ENCODE results near the gene TKFC. TPM values are rescaled to one million over a fixed set of nuclear protein-coding genes. Genes with fewer than 3 reads are reported as not detected.
"Not testable (repeated sequence)": the region's sequence is repeated elsewhere in the genome, so short reads cannot be mapped to it uniquely, and the experiment has no call there.

Gene TKFC
- total RNA-seq, 1 experiment from 2014 or later, result 15.1 TPM

- no peak for DNase-seq (ENCODE audit: low spot score)
Observed at GRCh38 chr11:61368646-61369045, 35.6 kb downstream of the TKFC start.

- DNase-seq (ENCODE audit: low spot score), result no peak
Observed at GRCh38 chr11:61369372-61370348, 36.6 kb downstream of the TKFC start.

- no peak for DNase-seq (ENCODE audit: low spot score)
Observed at GRCh38 chr11:61370349-61371005, 37.4 kb downstream of the TKFC start.

DNA sequence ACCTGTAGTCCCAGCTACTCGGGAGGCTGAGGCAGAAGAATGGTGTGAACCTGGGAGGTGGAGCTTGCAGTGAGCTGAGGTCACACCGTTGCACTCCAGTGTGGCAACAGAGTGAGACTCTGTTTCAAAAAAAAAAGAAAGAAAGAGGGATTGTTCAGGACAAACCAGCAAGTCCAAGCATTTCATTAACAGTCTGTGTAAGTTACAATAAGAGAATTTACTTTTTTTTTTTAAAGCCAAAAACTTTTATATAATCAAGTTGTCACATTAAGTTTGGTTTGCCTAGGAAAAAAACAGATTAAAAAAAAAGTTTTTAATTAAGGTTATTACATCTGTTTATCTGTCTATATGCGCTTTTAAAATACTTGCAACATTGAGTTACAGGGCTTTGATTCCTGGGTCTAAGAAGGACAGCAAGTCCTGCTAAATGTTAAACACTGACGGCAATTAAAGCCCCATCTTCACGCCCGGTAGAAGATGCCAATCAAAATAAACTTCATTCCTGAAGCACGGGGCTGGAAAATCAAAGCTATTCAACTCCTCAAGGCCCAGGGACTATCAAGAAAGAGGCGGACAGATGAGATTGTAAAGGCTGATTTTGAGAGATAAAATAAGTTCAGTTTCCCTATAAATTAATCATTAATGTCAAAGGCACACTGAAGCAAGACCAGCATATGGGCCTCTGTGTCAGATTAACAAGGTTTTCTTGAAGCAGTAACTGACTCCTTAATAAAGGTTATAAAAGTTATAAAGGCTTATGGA, 39.8 kb downstream of the TKFC start:
- no peak for DNase-seq (ENCODE audit: low spot score)

DNA sequence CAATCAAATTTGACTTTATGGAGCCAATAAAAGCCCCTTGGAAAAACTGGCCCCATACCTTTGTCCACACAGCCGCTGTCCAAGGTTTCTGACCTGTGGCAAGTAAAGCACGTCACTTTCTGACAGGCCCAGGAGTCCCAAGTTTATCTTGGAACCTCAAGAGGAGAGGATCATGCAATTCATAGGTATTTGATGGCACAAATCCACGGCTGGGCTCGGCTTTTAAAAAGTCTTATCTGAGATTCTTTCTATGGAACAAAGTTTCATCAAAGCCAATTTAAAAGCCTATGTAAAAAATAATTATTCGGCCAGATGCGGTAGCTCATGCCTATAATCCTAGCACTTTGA, 42.7 kb downstream of the TKFC start:
- DNase-seq (ENCODE audit: low spot score), result no peak

- no peak for DNase-seq (ENCODE audit: low spot score)
Observed at GRCh38 chr11:61377461-61378160, 44.6 kb downstream of the TKFC start.

GRCh38 chr11:61378713-61379313, 45.8 kb downstream of the TKFC start:
- DNase-seq (ENCODE audit: low spot score), result peak; percentile 75

- no peak for DNase-seq (ENCODE audit: low spot score)
Observed at GRCh38 chr11:61380884-61381283, 47.9 kb downstream of the TKFC start.

DNA sequence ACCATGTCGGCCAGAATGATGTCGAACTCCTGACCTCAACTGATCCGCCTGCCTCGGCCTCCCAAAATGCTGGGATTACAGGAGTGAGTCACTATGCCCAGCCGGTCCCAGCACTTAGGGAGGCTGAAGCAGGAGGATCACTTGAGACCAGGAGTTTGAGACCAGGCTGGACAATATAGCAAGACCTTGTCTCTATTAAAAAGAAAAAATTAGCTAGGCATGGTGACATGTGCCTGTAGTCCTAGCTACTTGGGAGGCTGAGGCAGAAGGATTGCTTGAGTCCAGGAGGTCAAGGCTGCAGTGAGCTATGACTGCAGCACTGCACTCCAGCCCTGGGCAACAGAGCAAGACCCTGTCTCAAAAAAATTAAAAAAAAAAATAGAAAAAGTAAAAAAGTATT, 50.8 kb downstream of the TKFC start:
- DNase-seq (ENCODE audit: low spot score), result not testable (repeated sequence)

DNA sequence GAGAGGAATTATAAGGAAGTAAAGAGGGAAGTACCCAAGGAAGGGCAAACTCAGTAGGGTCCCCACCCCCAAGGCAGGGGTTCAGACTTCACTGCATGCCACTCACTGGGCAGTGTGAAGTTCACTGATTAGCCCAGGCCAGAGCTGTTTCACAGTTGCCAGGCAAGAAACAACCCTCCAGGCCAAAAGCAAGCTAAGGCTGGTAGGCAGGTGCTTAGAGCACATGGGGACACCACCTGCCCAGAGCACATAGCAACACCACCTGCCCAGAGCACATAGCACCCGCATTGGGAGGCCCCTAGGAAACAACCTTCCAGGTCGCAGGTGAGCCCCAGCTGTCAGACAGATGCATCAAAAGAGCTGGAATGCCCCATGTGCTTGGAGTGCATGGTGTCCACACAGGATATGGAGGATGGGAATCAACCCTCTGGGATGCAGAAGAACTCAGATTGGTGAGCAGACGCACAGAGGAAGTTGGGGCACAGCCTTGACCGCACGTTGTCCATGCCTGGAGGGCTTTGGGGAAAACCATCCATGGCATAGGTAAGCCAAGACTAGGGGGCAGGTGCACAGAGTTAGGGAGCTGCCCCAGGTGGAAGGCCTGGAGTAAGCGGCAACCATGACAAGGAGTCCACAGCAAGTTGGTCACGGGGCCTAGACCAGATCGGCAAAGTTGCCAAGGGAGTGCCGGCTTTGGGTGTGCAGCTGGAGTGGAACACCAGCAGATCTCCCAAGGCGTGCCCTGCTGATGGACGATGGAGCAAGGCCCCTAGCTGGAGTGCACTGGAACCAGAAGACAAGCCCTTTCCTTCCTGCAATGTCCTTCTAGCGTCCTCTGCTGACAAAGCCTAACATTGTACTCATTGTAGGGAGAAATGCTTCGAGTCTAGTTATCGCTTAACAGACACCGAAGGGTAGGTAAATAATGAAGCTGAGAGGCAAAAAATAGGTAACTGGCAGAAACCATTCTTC, 51.5 kb downstream of the TKFC start:
- no peak for DNase-seq (ENCODE audit: low spot score)

- DNase-seq (ENCODE audit: low spot score), result no peak
Observed at GRCh38 chr11:61390161-61390560, 57.1 kb downstream of the TKFC start.

GRCh38 chr11:61392981-61393595, 60.1 kb downstream of the TKFC start:
- no peak for DNase-seq (ENCODE audit: low spot score)

Other genes with a start within 250 kb of the TKFC start
- not detected in 2 replicates for gene CD5, start 230.7 kb upstream of the TKFC start, total RNA-seq (2014; rRNA removed; shearing (Covaris generic))
- gene VPS37C, start 171.8 kb upstream of the TKFC start, total RNA-seq (2014; rRNA removed; shearing (Covaris generic)), result 4.6 and 9.4 TPM in 2 replicates
- gene PGA3, start 129.7 kb upstream of the TKFC start, total RNA-seq (2014; rRNA removed; shearing (Covaris generic)), result not detected in 2 replicates
- gene PGA4, start 110.9 kb upstream of the TKFC start, total RNA-seq (2014; rRNA removed; shearing (Covaris generic)), result not detected in 2 replicates
- gene PGA5, start 92.1 kb upstream of the TKFC start, total RNA-seq (2014; rRNA removed; shearing (Covaris generic)), result not detected in 2 replicates
- 0.35 TPM in 1 of 2 replicates, not detected in the other for gene VWCE, start 37.9 kb upstream of the TKFC start, total RNA-seq (2014; rRNA removed; shearing (Covaris generic))
- gene DDB1, start 123 bp upstream of the TKFC start, total RNA-seq (2014; rRNA removed; shearing (Covaris generic)), result 119 and 145 TPM in 2 replicates
- gene CYB561A3, start 28.7 kb downstream of the TKFC start, total RNA-seq (2014; rRNA removed; shearing (Covaris generic)), result 29.0 and 41.8 TPM in 2 replicates
- 48.5 and 62.5 TPM in 2 replicates for gene TMEM138, start 29.1 kb downstream of the TKFC start, total RNA-seq (2014; rRNA removed; shearing (Covaris generic))
- gene TMEM216, start 59.4 kb downstream of the TKFC start, total RNA-seq (2014; rRNA removed; shearing (Covaris generic)), result 0.08 TPM in 1 of 2 replicates, not detected in the other
- gene CPSF7, start 96.7 kb downstream of the TKFC start, total RNA-seq (2014; rRNA removed; shearing (Covaris generic)), result 21.0 and 31.8 TPM in 2 replicates
- 56.5 and 67.8 TPM in 2 replicates for gene SDHAF2, start 96.9 kb downstream of the TKFC start, total RNA-seq (2014; rRNA removed; shearing (Covaris generic))
- gene LRRC10B, start 175.5 kb downstream of the TKFC start, total RNA-seq (2014; rRNA removed; shearing (Covaris generic)), result not detected in 2 replicates
- gene SYT7, start 247.8 kb downstream of the TKFC start, total RNA-seq (2014; rRNA removed; shearing (Covaris generic)), result 1.9 and 10.8 TPM in 2 replicates